Large intestine (tissue), 3 donors: ENCODE results near the gene CPOX. TPM values are rescaled to one million over a fixed set of nuclear protein-coding genes. Genes with fewer than 3 reads are reported as not detected.
"Not testable (repeated sequence)": the region's sequence is repeated elsewhere in the genome, so short reads cannot be mapped to it uniquely, and the experiment has no call there.

Source experiments
- DNase-seq, 2 donors: peaks; one replicate each; pipeline versions ENCODE4 v3.0.0 to v3.0.0-alpha.2; 2013
- H3K27ac ChIP-seq: one replicate; pipeline ENCODE4 v1.5.1; 2013; ENCODE audit warnings: low read length
- H3K27me3 ChIP-seq: 2 replicates; pipeline ENCODE4 v1.6.1; 2013; ENCODE audit warnings: low read length; ENCODE audit not compliant: control insufficient read depth, insufficient read depth
- H3K36me3 ChIP-seq: 2 replicates; pipeline ENCODE4 v1.6.1; 2013; ENCODE audit warnings: low read length; ENCODE audit not compliant: control insufficient read depth, insufficient read depth
- H3K4me1 ChIP-seq: one replicate; pipeline ENCODE4 v1.6.1; 2013; ENCODE audit warnings: low read length; ENCODE audit not compliant: control insufficient read depth, insufficient read depth
- H3K4me3 ChIP-seq: one replicate; pipeline ENCODE4 v1.5.1; 2013; ENCODE audit warnings: low read length
- H3K9me3 ChIP-seq: one replicate; pipeline ENCODE4 v1.6.1; 2013; ENCODE audit warnings: mild to moderate bottlenecking, low read depth, low read length, moderate library complexity; ENCODE audit not compliant: control insufficient read depth
- WGBS: methylation state at CpG from one replicate; pipeline ENCODE4 v1.1.5; 2013; ENCODE audit warnings: low lambda C conversion rate; ENCODE audit not compliant: insufficient coverage; 5-methylcytosine and 5-hydroxymethylcytosine counted together
- polyA plus RNA-seq: library from polyadenylated mRNA; unstranded; fragments of 120-200 nt; gene quantifications from one replicate; pipeline ENCODE4 v1.2.1, GENCODE V29; 2013

The CPOX gene
- polyA plus RNA-seq, 1 donor, result 31.7 TPM

DNA sequence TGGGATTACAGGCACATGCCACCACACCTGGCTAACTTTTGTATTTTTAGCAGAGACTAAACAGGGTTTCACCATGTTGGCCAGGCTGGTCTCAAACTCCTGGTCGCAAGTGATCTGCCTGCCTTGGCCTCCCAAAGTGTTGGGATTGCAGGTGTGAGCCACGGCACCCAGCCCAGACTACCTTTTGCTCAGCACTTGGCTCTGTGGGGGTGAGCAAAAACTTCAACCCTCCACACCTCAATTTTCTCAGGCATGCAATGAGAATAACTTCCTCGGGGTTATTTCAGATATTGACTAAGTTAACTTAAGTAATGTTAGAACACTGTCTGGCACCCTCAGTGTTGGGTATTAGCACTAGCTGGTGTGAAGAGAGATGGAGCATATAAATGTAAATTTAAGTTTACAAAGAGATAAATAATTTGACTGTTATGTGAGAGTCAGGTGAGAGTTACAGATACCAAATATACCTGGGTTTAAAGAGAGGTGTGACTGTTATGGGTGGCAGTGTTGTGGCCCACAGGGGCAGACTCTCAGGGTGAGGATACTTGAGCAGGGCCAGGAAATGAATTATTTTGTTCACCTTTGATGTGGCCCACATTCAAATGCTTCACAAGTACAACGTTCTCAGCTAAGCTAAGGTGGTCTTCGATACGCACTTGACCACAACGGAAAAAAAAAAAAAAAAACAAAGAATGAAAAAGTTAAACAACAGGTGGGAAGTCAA, 29.0 kb downstream of the CPOX start:
- Histone ChIP-seq H3K27ac (no peak overlapping the region), H3K36me3 (no peaks in the 10 kb centered on the region), H3K9me3 (no peaks in the 10 kb centered on the region), H3K27me3 (no peaks in the 10 kb centered on the region), H3K4me3 (no peak overlapping the region), H3K4me1 (no peaks in the 10 kb centered on the region)
- no peak for DNase-seq
- 85% methylated on average over 4 of the region's 7 CpGs for WGBS

- no peak overlapping the region for H3K4me3 ChIP-seq
- H3K27me3 ChIP-seq, result no peaks in the 10 kb centered on the region
- H3K9me3 ChIP-seq, result no peaks in the 10 kb centered on the region
- H3K27ac ChIP-seq, result no peak overlapping the region
- no peaks in the 10 kb centered on the region for H3K36me3 ChIP-seq
- no peak for DNase-seq
- 71% methylated on average over 1 of the region's 4 CpGs for WGBS
- H3K4me1 ChIP-seq, result no peaks in the 10 kb centered on the region
These were observed 29.6 kb downstream of the CPOX start for GRCh38 chr3:98563661-98564281.

DNA sequence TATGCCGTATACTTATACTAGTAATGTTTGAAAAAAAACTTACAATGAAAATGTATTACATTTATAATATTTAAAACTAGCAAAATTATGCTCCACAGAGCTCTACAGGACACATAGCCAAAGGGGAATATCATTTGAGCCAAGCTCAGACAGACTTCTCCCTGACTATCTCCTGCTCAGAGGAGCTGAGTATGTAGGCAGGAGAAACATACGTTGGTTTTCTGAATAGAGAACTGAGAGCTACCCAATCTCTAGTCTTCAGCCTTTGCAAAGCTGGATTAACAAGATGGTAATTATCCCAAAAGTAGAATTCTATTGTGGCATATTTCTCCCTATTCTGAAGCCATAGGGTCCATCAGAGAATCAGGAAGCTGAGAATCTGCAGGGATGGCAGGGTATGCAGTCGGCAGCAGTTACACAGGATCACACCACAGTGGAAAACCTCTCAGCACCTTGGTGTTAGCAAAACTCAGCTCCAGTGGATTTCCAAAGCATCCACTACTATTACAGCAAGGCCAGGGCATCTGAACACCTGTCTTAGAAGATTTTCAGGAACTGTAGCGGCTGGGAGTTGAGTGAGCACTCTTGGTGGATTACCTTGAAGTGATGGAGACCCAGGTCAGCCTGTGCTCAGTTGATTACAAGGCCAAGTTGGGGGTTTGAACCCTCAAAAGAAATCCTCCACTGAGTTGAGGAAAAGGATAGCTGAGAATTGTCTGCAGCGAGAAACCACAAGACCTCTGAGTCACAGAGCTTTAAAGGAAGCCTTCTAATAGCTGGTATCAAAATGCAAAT, 31.5 kb downstream of the CPOX start:
- Histone ChIP-seq H3K4me3 (no peak overlapping the region), H3K4me1 (no peaks in the 10 kb centered on the region), H3K9me3 (no peaks in the 10 kb centered on the region), H3K27me3 (no peaks in the 10 kb centered on the region), H3K36me3 (no peaks in the 10 kb centered on the region), H3K27ac (no peak overlapping the region)
- DNase-seq, result no peak
- 100% methylated on average over 2 of the region's 5 CpGs for WGBS

GRCh38 chr3:98560911-98561310, 32.5 kb downstream of the CPOX start:
- Histone ChIP-seq H3K27ac (no peak overlapping the region), H3K4me1 (no peaks in the 10 kb centered on the region), H3K27me3 (no peaks in the 10 kb centered on the region), H3K9me3 (no peaks in the 10 kb centered on the region), H3K4me3 (no peak overlapping the region), H3K36me3 (no peaks in the 10 kb centered on the region)
- no peak for DNase-seq
- WGBS, result no CpG with 5 or more reads among the region's 2 CpGs

DNA sequence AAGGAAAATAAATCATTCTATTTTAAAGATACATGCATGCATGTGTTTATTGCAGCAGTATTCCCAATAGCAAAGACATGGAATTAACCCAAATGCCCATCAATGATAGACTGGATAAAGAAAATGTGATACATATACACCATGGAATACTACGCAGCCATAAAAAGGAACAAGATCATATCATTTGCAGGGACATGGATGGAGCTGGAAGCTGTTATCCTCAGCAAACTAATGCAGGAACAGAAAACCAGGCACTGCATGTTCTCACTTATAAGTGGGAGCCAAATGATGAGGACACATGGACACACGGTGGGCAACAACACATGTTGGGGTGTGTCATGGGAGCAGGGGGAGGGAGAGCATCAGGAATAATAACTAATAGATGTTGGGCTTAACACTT, 33.6 kb downstream of the CPOX start:
- H3K27me3 ChIP-seq, H3K4me3 ChIP-seq, H3K4me1 ChIP-seq, H3K36me3 ChIP-seq, H3K9me3 ChIP-seq, H3K27ac ChIP-seq, DNase-seq: not testable (repeated sequence)
- WGBS, result no CpG with 5 or more reads among the region's 2 CpGs

GRCh38 chr3:98558100-98558827, 35.1 kb downstream of the CPOX start:
- Histone ChIP-seq H3K4me3 (no peak overlapping the region), H3K36me3 (no peaks in the 10 kb centered on the region), H3K27me3 (no peaks in the 10 kb centered on the region), H3K9me3 (no peaks in the 10 kb centered on the region), H3K27ac (no peak overlapping the region), H3K4me1 (no peaks in the 10 kb centered on the region)
- 88% methylated on average over 1 of the region's 6 CpGs for WGBS
- DNase-seq, result no peak

- WGBS, result no CpG with 5 or more reads among the region's 4 CpGs
- Histone ChIP-seq H3K9me3 (no peaks in the 10 kb centered on the region), H3K27ac (no peak overlapping the region)
These were observed 35.9 kb downstream of the CPOX start for GRCh38 chr3:98557324-98558010.

GRCh38 chr3:98556164-98557130, 37.0 kb downstream of the CPOX start:
- WGBS, result 88% methylated on average over 3 of the region's 7 CpGs
- Histone ChIP-seq H3K9me3 (no peaks in the 10 kb centered on the region), H3K27ac (no peak overlapping the region), H3K36me3 (no peaks in the 10 kb centered on the region), H3K4me3 (no peak overlapping the region), H3K4me1 (peaks cover 7% of the 10 kb centered on the region), H3K27me3 (no peaks in the 10 kb centered on the region)
- no peak for DNase-seq

More at GRCh38 chr3:98557324-98558010, 35.9 kb downstream of the CPOX start:
- Histone ChIP-seq H3K36me3 (no peaks in the 10 kb centered on the region), H3K4me3 (no peak overlapping the region), H3K4me1 (peaks cover under 1% of the 10 kb centered on the region), H3K27me3 (no peaks in the 10 kb centered on the region)
- DNase-seq, result no peak

- Histone ChIP-seq H3K9me3 (no peaks in the 10 kb centered on the region), H3K36me3 (no peaks in the 10 kb centered on the region), H3K27me3 (no peaks in the 10 kb centered on the region), H3K27ac (no peak overlapping the region), H3K4me1 (peaks cover 12% of the 10 kb centered on the region), H3K4me3 (no peak overlapping the region)
- WGBS, result 91% methylated on average over 4 of the region's 4 CpGs
- no peak for DNase-seq
These were observed 38.4 kb downstream of the CPOX start for GRCh38 chr3:98555025-98555379.
